Spleen (tissue), 11 donors: Measurements from ENCODE around the gene FLOT2. TPM values are rescaled to one million over a fixed set of nuclear protein-coding genes. Genes with fewer than 3 reads are reported as not detected.
"Not testable (repeated sequence)": the region's sequence is repeated elsewhere in the genome, so short reads cannot be mapped to it uniquely, and the experiment has no call there.

ENCODE experiments used
- DNase-seq: peaks from one replicate; pipeline ENCODE4 v3.0.0-alpha.2; 2020
- H3K27ac ChIP-seq, 8 donors: fragments of 200-600 bp; sonication (generic) in 7 of 8; 1 replicate in 4 of 8; 2 replicates in 4 of 8; pipeline versions ENCODE4 v1.5.0 to v1.8.0; 2016 to 2021; ENCODE audit warnings: inconsistent platforms in 4 of 8, mild to moderate bottlenecking in 4 of 8, moderate library complexity in 1 of 8
- H3K27me3 ChIP-seq, 7 donors: fragments of 200-600 bp; sonication (generic) in 6 of 7; replicated peaks in 1 of 7; 1 replicate in 4 of 7; 2 replicates in 3 of 7; pipeline versions ENCODE4 v1.5.0 to v1.8.0; 2016 to 2021; ENCODE audit warnings: inconsistent platforms in 3 of 7, mild to moderate bottlenecking in 1 of 7
- H3K36me3 ChIP-seq, 6 donors: fragments of 200-600 bp; sonication (generic) in 5 of 6; 1 replicate in 4 of 6; 2 replicates in 2 of 6; pipeline versions ENCODE4 v1.5.0 to v1.8.0; 2016 to 2021; ENCODE audit warnings: inconsistent platforms in 2 of 6
- H3K4me1 ChIP-seq, 6 donors: fragments of 200-600 bp; sonication (generic) in 5 of 6; 1 replicate in 3 of 6; 2 replicates in 3 of 6; pipeline versions ENCODE4 v1.5.0 to v1.8.0; 2016 to 2021; ENCODE audit warnings: inconsistent platforms in 3 of 6
- H3K4me3 ChIP-seq, 8 donors: fragments of 200-600 bp; sonication (generic) in 7 of 8; 1 replicate in 4 of 8; 2 replicates in 4 of 8; pipeline versions ENCODE4 v1.5.0 to v1.8.0; 2016 to 2021; ENCODE audit warnings: inconsistent platforms in 4 of 8, mild to moderate bottlenecking in 4 of 8, moderate library complexity in 2 of 8
- H3K9me3 ChIP-seq, 8 donors: fragments of 200-600 bp; sonication (generic) in 7 of 8; 1 replicate in 4 of 8; 2 replicates in 4 of 8; pipeline versions ENCODE4 v1.5.0 to v1.8.0; 2016 to 2021; ENCODE audit warnings: inconsistent platforms in 4 of 8
- POLR2A ChIP-seq, 3 donors: fragments of 450-650 bp; IDR thresholded peaks; one replicate each; pipeline ENCODE4 v1.5.1; 2017; ENCODE audit warnings: antibody characterized with exemption in 3 of 3, mild to moderate bottlenecking in 1 of 3
- POLR2AphosphoS5 ChIP-seq, 3 donors: sonication (generic); formaldehyde crosslinking; IDR thresholded peaks; one replicate each; pipeline ENCODE4 v1.5.1; 2017; ENCODE audit warnings: antibody characterized with exemption in 3 of 3
- WGBS, 5 donors: extraction: QIAGEN DNeasy Blood & Tissue Kit in 3 of 5; methylation state at CpG; one replicate each; pipeline versions ENCODE4 v1.1.5 to v1.1.7; 2013 to 2018; 5-methylcytosine and 5-hydroxymethylcytosine counted together
- intact Hi-C: fragments of 100-400 bp; cut with DNase I; formaldehyde crosslinking; loops from one replicate; pipeline ENCODE4 v1.15.0; 2023; ENCODE audit warnings: low total_unique reads
- polyA plus RNA-seq, 3 donors: library from polyadenylated mRNA; stranded (reverse); fragments of 200-250 nt; gene quantifications; one replicate each; pipeline ENCODE4 v1.2.1, GENCODE V29; 2013
- total RNA-seq, 7 donors: library from RNA; depleted of rRNA in 3 of 7; stranded (reverse); fragments of >200 nt in 3 of 7; fragmentation: NEBNext Ultra II Directional in 4 of 7; extraction: Animal tissue kit (Norgen Biotek cat#: 25700) in 4 of 7; gene quantifications; one replicate each; pipeline versions ENCODE4 v1.1.0 to v1.2.1, GENCODE V29; 2016 to 2021
- TF ChIP-seq, protein P1 (sequence below), 11 experiments: fragments of 200-600 bp in 7 of 11; fragments of 450-650 bp in 4 of 11; sonication (generic) in 4 of 11; IDR thresholded peaks in 8 of 11; conservative IDR thresholded peaks in 3 of 11; 1 replicate in 7 of 11; 2 replicates in 4 of 11; pipeline versions ENCODE4 v1.4.0 to v1.8.0; 2016 to 2021; ENCODE audit warnings: antibody characterized with exemption in 11 of 11, inconsistent platforms in 4 of 11, mild to moderate bottlenecking in 1 of 11
- donor health status: healthy with polysubstance abuse.
- donor health status: DM: no; HTN: no; CAD: no; lungs with moderate emphysema.
- donor health status: DM: no; HTN: no; CAD: no.
- donor health status: Bipolar disorder and iron deficiency.
- donor health status: healthy.
- donor health status: DM: no; HTN: no; CAD: no.
- donor health status: DM: yes; HTN: yes; CAD: no.

The FLOT2 gene
- total and polyA plus RNA-seq, 10 donors, result 80.8 to 259 (median 184) TPM

DNA sequence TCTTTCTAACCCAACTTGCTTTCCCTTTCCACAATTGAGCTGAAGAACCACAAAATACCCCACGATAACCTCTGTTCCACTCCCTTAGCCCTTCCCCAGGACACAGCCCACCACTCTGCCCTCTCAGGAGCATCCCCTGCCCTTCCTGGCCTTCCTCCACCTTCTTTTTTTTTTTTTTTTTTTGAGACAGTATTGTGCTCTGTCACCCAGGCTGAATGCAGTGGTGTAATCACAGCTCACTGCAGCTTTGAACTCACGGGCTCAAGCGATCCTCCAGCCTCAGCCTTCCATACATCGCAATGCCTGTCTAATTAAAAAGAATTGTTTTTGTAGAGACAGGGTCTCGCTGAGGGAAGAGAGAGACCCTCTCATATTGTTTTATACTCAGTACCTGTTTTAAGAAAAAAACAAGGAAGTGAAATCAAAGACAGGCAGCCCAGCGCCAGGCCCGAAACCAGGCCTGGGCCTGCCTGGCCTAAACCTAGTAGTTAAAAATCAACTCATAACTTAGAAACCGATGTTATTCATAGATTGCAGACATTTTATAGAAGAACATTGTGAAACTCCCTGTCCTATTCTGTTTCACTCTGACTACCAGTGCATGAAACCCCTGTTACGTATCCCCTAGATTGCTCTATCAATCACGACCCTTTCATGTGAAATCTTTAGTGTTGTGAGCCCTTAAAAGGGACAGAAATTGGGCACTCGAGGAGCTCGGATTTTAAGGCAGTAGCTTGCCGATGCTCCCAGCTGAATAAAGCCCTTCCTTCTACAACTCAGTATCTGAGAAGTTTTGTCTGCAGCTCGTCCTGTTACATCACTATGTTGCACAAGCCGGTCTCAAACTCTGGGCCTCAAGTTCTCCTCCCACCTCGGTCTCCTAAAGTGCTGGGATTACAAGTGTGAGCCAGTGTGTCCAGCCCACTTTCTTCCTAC, 4.0 kb downstream of the FLOT2 start:
- H3K9me3 ChIP-seq, intact Hi-C loops, H3K27me3 ChIP-seq: not testable (repeated sequence)
- Histone ChIP-seq H3K27ac (peak overlapping the region; percentile 83 to 99 (median 98)), H3K36me3 (peaks cover 0 to 34% (median 3%) of the 10 kb centered on the region in 6 donors), H3K4me1 (peaks cover 70 to 94% (median 93%) of the 10 kb centered on the region in 6 donors), H3K4me3 (peak overlapping the region in 2 of 8 donors; percentile 2 to 52)
- peak in 1 of 3 donors; percentile 65 for TF ChIP-seq POLR2AphosphoS5 (IDR thresholded peaks at IDR 0.05)
- 27 to 50% (median 38%) methylated on average over 16 of the region's 16 CpGs for WGBS, 5 donors
- peak; percentile 87 for DNase-seq

DNA sequence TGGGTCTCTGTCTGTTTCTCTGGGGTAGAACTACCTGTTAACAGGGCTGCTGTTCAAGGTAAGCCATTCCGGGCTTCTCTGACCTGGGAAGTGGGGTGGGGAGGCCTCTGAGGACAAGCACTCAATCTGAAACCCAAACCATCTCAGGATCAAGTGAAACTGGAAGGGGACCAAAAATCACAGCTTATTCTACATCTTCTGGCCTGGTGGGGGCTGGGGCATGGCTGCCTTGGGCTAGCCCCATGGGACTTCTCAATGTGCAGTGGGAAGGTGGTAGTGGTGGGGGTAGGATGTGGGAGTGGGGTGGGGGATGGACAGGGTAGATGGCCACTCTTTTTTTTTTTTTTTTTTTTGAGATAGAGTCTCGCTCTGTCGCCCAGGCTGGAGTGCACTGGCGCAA, 5.5 kb downstream of the FLOT2 start:
- peaks cover 72 to 99% (median 99%) of the 10 kb centered on the region in 6 donors for H3K4me1 ChIP-seq
- H3K27ac ChIP-seq, result peak overlapping the region; percentile 83 to 99 (median 98)
- intact Hi-C loops, result no loop called here

DNA sequence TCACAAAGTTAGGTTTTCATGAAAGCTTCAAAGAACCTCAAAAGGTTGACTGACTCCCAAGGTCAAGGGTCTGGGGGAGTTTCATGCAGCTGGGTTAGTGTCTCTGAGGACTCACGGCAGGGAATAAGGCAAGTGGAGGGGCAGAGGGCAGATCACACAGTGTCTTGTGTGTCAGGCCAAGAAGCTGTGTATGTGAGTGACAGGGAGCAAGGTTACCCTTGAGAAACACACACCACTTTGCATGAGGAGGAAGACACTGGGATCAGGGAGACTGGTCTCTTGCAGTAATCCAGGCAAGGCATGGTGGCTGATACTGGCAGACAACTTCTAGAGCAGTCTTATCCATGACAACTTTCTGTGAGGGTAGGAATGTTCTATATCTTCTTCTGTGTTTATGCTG, 6.3 kb downstream of the FLOT2 start:
- Histone ChIP-seq H3K27ac (peak overlapping the region; percentile 20 to 99 (median 98)), H3K9me3 (no peaks in the 10 kb centered on the region)
- 64 to 93% (median 75%) methylated on average over 1 of the region's 1 CpG for WGBS, 5 donors

More for the DNA sequence above, 5.5 kb downstream of the FLOT2 start:
- no peak for DNase-seq
- peaks cover 0 to 49% (median 10%) of the 10 kb centered on the region in 6 donors for H3K36me3 ChIP-seq
- TF ChIP-seq, protein P1, sequence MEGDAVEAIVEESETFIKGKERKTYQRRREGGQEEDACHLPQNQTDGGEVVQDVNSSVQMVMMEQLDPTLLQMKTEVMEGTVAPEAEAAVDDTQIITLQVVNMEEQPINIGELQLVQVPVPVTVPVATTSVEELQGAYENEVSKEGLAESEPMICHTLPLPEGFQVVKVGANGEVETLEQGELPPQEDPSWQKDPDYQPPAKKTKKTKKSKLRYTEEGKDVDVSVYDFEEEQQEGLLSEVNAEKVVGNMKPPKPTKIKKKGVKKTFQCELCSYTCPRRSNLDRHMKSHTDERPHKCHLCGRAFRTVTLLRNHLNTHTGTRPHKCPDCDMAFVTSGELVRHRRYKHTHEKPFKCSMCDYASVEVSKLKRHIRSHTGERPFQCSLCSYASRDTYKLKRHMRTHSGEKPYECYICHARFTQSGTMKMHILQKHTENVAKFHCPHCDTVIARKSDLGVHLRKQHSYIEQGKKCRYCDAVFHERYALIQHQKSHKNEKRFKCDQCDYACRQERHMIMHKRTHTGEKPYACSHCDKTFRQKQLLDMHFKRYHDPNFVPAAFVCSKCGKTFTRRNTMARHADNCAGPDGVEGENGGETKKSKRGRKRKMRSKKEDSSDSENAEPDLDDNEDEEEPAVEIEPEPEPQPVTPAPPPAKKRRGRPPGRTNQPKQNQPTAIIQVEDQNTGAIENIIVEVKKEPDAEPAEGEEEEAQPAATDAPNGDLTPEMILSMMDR (IDR thresholded peaks at IDR 0.05 in 8 of 11, conservative IDR thresholded peaks at IDR 0.05 in 3 of 11), result no peak
- TF ChIP-seq POLR2A (IDR thresholded peaks at IDR 0.05) (no peak), POLR2AphosphoS5 (IDR thresholded peaks at IDR 0.05) (no peak)
- no peaks in the 10 kb centered on the region for H3K9me3 ChIP-seq
- no peak overlapping the region for H3K4me3 ChIP-seq
- 68 to 92% (median 88%) methylated on average over 2 to 4 of the region's 4 CpGs for WGBS, 5 donors
- H3K27me3 ChIP-seq, result no peaks in the 10 kb centered on the region

DNA sequence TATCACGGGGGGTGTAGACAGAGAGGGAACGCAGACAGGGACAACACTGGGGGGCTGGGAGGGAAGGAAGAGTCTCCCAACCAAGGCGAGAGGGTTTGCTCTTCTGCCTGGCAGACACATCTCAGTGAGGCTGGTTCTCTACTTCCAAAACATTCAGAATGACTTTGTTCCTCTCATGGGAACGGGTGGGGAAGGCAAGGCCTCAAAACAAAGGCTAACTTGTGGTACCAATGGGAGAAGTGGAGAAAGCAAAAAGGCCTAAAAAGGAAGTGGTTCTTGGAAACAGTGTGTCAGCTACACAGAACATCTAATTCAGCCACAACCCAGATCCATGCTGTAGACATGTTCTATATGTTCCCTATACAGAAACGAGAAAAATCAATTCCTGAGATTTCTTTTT, 7.5 kb downstream of the FLOT2 start:
- no peak for DNase-seq
- H3K9me3 ChIP-seq, result no peaks in the 10 kb centered on the region
- no peak overlapping the region for H3K4me3 ChIP-seq
- WGBS, 5 donors, result 62 to 81% (median 74%) methylated on average over 5 of the region's 5 CpGs
- no peaks in the 10 kb centered on the region for H3K27me3 ChIP-seq
- TF ChIP-seq POLR2AphosphoS5 (IDR thresholded peaks at IDR 0.05) (no peak), POLR2A (IDR thresholded peaks at IDR 0.05) (no peak)
- TF ChIP-seq, protein P1 (IDR thresholded peaks at IDR 0.05 in 8 of 11, conservative IDR thresholded peaks at IDR 0.05 in 3 of 11), result no peak
- peak overlapping the region in 7 of 8 donors; percentile 51 to 99 (median 99) for H3K27ac ChIP-seq
- H3K4me1 ChIP-seq, result peaks cover 56 to 100% (median 84%) of the 10 kb centered on the region in 6 donors
- intact Hi-C loops, result no loop called here
- H3K36me3 ChIP-seq, result peaks cover 0 to 69% (median 24%) of the 10 kb centered on the region in 6 donors

More for the DNA sequence above, 6.3 kb downstream of the FLOT2 start:
- intact Hi-C loops, result no loop called here
- H3K36me3 ChIP-seq, result peaks cover 0 to 57% (median 12%) of the 10 kb centered on the region in 6 donors
- peaks cover 68 to 100% (median 96%) of the 10 kb centered on the region in 6 donors for H3K4me1 ChIP-seq
- TF ChIP-seq POLR2AphosphoS5 (IDR thresholded peaks at IDR 0.05), result peak in 1 of 3 donors; percentile 16
- TF ChIP-seq, protein P1 (IDR thresholded peaks at IDR 0.05 in 8 of 11, conservative IDR thresholded peaks at IDR 0.05 in 3 of 11), result no peak
- DNase-seq, result peak; percentile 46
- no peak overlapping the region for H3K4me3 ChIP-seq
- H3K27me3 ChIP-seq, result no peaks in the 10 kb centered on the region
